Measurements from ENCODE around the gene STX10. TPM values are rescaled to one million over a fixed set of nuclear protein-coding genes. Genes with fewer than 3 reads are reported as not detected.

STX10 gene
- total RNA-seq, 1 donor from 2014 or later: 58.4 TPM

DNA sequence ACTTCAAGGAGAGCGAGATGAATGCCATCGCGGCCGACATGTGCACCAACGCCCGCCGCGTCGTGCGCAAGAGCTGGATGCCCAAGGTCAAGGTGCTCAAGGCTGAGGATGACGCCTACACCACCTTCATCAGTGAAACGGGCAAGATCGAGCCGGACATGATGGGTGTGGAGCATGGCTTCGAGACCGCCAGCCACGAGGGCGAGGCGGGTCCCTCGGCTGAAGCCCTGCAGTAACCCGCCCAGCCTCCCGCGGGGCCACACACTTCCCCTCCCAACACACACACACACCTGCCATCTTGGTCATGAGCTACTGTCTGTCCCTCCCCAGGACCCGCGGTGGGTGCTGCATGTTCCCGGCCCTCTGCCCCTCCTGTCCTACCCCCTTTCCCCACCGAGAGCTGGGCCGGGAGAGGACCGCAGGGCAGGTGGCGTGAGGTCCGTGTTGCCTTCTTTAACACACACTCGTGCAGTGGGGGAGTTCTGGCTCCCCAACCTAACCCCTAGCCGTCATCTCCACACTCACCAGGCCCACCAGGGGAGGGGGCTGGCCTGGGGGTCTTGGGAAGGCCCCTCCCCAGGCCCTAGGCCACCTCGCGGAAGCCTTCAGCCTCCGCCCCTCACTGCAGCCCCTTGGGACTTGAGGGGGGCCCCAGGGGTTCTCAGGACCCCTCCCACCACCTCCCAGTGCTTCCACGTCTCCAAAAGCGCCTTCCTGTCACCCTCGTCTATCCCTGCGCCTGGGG, 11.8 kb downstream of the STX10 start:
- Mint-ChIP-seq H3K4me1 (no peaks in the 10 kb centered on the region), H3K4me3 (no peak overlapping the region), H3K36me3 (peaks cover 15% of the 10 kb centered on the region), H3K27me3 (ENCODE audit: low read depth) (no peaks in the 10 kb centered on the region), H3K27ac (no peak overlapping the region), H3K9me3 (no peaks in the 10 kb centered on the region)
- TF ChIP-seq, protein P1, sequence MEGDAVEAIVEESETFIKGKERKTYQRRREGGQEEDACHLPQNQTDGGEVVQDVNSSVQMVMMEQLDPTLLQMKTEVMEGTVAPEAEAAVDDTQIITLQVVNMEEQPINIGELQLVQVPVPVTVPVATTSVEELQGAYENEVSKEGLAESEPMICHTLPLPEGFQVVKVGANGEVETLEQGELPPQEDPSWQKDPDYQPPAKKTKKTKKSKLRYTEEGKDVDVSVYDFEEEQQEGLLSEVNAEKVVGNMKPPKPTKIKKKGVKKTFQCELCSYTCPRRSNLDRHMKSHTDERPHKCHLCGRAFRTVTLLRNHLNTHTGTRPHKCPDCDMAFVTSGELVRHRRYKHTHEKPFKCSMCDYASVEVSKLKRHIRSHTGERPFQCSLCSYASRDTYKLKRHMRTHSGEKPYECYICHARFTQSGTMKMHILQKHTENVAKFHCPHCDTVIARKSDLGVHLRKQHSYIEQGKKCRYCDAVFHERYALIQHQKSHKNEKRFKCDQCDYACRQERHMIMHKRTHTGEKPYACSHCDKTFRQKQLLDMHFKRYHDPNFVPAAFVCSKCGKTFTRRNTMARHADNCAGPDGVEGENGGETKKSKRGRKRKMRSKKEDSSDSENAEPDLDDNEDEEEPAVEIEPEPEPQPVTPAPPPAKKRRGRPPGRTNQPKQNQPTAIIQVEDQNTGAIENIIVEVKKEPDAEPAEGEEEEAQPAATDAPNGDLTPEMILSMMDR (IDR thresholded peaks at IDR 0.05; ENCODE audit: unreplicated experiment): no peak
- DNase-seq (ENCODE audit: low spot score in 2 of 2, unreplicated experiment in 2 of 2): no peak

GRCh38 chr19:13137290-13137794, 12.8 kb downstream of the STX10 start:
- H3K4me3 Mint-ChIP-seq: no peak overlapping the region
- no peaks in the 10 kb centered on the region for H3K9me3 Mint-ChIP-seq
- H3K36me3 Mint-ChIP-seq: peaks cover 15% of the 10 kb centered on the region
- no peak for DNase-seq (ENCODE audit: low spot score in 2 of 2, unreplicated experiment in 2 of 2)
- TF ChIP-seq, protein P1 (IDR thresholded peaks at IDR 0.05; ENCODE audit: unreplicated experiment): no peak
- H3K27me3 Mint-ChIP-seq (ENCODE audit: low read depth): no peaks in the 10 kb centered on the region
- H3K27ac Mint-ChIP-seq: no peak overlapping the region
- H3K4me1 Mint-ChIP-seq: no peaks in the 10 kb centered on the region

- Mint-ChIP-seq H3K4me3 (no peak overlapping the region), H3K9me3 (no peaks in the 10 kb centered on the region), H3K27ac (no peak overlapping the region), H3K36me3 (peaks cover 9% of the 10 kb centered on the region), H3K27me3 (ENCODE audit: low read depth) (no peaks in the 10 kb centered on the region), H3K4me1 (no peaks in the 10 kb centered on the region)
- DNase-seq (ENCODE audit: low spot score in 2 of 2, unreplicated experiment in 2 of 2): no peak
- TF ChIP-seq, protein P1 (IDR thresholded peaks at IDR 0.05; ENCODE audit: unreplicated experiment): no peak
These were observed 14.8 kb downstream of the STX10 start for GRCh38 chr19:13135068-13136062.

GRCh38 chr19:13134626-13135025, 15.5 kb downstream of the STX10 start:
- no peaks in the 10 kb centered on the region for H3K4me1 Mint-ChIP-seq
- peaks cover 8% of the 10 kb centered on the region for H3K36me3 Mint-ChIP-seq
- H3K27ac Mint-ChIP-seq: no peak overlapping the region
- TF ChIP-seq, protein P1 (IDR thresholded peaks at IDR 0.05; ENCODE audit: unreplicated experiment): no peak
- H3K27me3 Mint-ChIP-seq (ENCODE audit: low read depth): no peaks in the 10 kb centered on the region
- no peak overlapping the region for H3K4me3 Mint-ChIP-seq
- no peak for DNase-seq (ENCODE audit: low spot score in 2 of 2, unreplicated experiment in 2 of 2)
- no peaks in the 10 kb centered on the region for H3K9me3 Mint-ChIP-seq

DNA sequence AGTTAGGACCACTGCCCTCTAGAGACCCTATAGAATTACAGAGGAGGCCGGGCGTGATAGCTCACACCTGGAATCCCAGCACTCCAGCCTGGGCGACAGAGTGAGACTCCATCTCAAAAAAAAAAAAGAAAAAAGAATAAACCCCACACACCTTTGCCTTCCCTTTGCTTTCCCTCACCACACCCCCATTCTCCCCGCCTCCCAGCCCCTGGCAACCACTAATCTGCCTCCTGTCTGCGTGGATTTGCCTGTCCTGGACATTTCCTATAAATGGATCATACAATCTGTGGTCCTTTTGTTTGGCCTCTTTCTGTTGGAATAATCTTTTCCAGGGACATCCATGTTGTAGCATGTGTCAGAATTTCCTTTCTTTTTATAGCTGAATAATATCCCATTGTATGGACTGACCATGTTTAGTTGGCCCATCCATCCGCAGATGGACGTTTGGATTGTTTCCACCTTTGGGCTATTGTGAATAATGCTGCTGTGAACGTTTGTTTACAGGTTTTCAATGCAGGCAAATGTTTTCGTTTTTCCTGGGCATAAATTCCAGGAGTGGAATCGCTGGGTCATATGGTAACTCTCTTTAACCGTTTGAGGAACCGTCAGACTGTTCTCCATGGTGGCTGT, 16.8 kb downstream of the STX10 start:
- Mint-ChIP-seq H3K4me3 (no peak overlapping the region), H3K9me3 (no peaks in the 10 kb centered on the region), H3K36me3 (peaks cover 7% of the 10 kb centered on the region), H3K27me3 (ENCODE audit: low read depth) (no peaks in the 10 kb centered on the region), H3K4me1 (no peaks in the 10 kb centered on the region), H3K27ac (peak overlapping the region; percentile 3)
- TF ChIP-seq, protein P1 (IDR thresholded peaks at IDR 0.05; ENCODE audit: unreplicated experiment): no peak
- DNase-seq (ENCODE audit: low spot score in 2 of 2, unreplicated experiment in 2 of 2): no peak
